Sigmoid colon (tissue), 3 donors: ENCODE data around the gene LTV1.
"Not testable (repeated sequence)": the region's sequence is repeated elsewhere in the genome, so short reads cannot be mapped to it uniquely, and the experiment has no call there.

Experiments
- CTCF ChIP-seq, 4 experiments: fragments of 450-650 bp in 3 of 4; fragments of 200-600 bp in 1 of 4; IDR thresholded peaks; one replicate each; pipeline ENCODE4 v1.5.1; 2016 to 2019; ENCODE audit warnings: antibody characterized with exemption in 4 of 4, mild to moderate bottlenecking in 3 of 4, moderate library complexity in 2 of 4
- POLR2A ChIP-seq, 2 donors: fragments of 450-650 bp; IDR thresholded peaks; one replicate each; pipeline ENCODE4 v1.6.1; 2016; ENCODE audit warnings: antibody characterized with exemption in 2 of 2, mild to moderate bottlenecking in 2 of 2, moderate library complexity in 2 of 2

- TF ChIP-seq POLR2A, CTCF (IDR thresholded peaks at IDR 0.05): not testable (repeated sequence)
Observed at GRCh38 chr6:143868808-143869207, 25.7 kb downstream of the LTV1 start.
